SKM-1 treated with dmso at 0.1 percent for 144 hours (cell line): ENCODE measurements around the gene MOGAT1.
"Not testable (repeated sequence)": the region's sequence is repeated elsewhere in the genome, so short reads cannot be mapped to it uniquely, and the experiment has no call there.

ENCODE experiments used
- DNase-seq: peaks from one replicate; lab custom pipeline; 2025; ENCODE audit not compliant: unreplicated experiment; lab: John Stamatoyannopoulos, UW

MOGAT1 gene

DNA sequence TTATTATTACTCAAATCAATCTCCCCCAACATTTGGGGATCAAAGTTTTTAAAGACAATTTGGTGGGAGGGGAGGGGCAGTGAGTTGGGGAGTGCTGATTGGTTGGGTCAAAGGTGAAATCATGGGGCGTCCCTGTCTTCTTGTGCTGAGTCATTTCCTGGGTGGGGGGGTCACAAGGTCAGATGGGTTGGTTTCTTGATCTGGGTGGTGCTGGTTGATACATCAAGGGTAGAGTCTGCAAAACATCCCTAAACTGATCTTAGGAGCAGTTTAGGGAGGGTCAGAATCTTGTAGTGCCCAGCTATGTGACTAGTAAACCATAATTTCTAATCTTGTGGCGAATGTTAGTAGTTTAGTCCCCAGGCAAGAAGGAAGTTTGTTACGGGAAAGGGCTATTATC is 67.4 kb downstream of the MOGAT1 start:
- no peak for DNase-seq

DNA sequence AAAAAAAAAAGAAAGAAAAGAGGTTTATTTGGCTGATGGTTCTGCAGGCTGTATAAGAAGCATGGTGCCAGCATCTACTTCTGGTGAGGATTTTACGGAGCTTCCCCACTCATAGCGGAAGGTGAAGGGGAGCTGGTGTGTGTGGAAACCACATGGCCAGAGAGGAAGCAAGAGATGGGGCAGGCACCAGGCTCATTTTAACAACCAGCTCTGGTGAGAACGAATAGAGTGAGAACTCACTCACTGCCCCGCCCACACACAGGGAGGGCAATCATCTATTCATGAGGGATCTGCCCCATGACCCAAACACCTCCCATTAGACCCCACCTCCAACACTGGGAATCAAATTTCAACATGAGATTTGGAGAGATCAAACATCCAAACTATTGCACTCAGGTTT is 68.5 kb downstream of the MOGAT1 start:
- no peak for DNase-seq

DNA sequence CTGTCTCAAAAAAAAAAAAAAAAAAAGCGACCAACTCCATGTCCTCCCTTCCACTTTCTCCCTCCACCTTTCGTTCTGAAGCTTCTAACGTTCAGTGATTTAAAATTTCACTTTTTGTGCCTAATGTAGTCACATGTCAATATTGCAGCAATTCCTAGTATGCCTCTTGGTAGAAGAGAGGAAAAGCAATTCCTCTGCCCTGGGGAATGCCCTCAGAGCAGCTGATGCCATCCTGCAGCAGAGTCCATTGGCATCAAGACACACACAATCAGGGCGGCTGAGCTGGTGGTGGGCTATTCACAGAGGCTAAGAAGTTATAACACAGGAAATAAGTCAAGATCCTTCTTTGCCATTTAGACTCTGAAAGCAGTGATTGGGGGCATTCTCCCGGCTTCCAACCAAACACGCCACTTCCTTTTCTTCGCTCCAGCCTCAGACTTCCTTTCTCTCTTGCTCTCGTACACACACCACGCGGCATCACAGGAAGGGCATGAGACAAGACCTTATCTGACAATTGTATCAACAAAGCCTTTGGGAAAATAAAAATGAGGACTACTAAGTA is 71.9 kb downstream of the MOGAT1 start:
- DNase-seq = no peak

DNA sequence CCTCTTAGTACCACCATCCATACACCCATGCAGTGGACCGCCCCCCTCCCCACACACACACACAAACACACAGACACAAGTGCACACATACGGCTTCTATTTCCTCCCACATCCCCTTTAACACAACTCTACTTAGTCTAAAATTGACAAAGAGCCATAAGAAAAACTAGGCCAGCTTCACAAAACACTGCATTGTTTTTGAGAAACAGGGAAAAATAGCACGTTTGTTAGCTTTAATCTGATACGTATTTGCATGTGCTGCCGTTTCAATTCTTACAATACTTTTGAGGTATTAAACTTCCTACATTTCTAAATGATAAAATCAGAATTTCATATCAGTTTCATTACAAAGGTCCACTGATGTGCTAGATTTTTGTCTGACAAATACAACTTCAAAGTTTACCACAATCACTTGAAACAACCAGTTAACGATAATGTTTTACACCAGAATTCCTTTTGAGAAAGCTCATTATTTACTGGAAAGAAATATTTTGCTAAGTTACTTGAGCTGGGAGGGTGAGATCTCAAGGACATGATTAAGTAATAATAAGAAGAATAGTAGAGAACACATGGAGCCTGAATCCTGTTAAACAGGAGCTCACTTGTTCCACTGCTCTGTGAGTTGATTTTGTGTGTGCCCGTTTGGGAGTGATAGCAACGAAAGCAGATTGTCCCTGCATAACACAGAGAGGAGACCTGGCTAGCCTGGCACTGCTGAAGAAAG is 74.5 kb downstream of the MOGAT1 start:
- DNase-seq = no peak

DNA sequence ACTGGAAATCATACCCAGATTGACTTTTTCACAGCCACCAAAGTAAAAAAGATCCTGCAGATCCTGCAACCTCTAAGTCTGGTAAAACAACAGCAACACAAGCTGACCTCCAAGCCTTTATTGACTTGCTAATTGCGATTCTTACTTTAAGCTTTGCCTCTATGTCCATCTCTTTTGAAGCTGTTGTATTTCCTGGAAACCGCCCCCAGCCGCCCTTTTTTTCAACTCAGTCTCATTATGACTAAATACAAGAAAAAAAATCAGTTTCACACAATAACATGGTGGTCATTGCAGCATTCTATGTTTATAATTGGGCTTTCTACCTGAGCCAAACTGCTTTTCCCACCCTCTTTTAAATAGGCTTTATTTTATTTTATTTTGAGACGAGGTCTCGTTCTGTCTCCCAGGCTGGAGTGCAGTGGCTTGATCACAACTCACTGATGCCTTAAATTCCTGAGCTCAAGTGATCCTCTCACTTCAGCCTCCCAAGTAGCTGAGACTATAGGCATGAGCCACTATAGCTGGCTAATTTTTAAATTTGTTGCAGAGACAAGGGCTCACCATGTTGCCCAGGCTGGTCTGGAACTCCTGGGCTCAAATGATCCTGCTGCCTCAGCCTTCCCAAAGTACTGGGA is 76.2 kb downstream of the MOGAT1 start:
- DNase-seq = no peak

DNA sequence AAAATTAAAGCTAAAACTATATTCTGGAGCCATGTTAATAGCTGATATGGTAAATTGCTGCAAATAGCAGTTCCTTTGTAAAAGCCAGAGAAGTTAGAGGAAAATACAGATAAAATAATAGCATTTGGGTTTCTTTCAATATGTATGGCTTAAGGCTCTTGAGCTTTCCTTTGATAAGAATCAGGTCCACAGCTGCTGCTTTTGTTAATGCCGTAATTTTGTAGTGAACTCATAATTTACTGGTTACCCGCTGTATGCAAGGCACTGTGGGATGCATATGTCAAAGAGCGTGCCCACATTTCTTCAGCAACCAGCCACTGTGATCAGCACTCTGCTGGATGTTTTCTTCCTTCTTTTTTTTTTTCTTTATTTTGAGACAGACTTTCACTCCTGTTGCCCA is 79.1 kb downstream of the MOGAT1 start:
- DNase-seq = no peak

DNA sequence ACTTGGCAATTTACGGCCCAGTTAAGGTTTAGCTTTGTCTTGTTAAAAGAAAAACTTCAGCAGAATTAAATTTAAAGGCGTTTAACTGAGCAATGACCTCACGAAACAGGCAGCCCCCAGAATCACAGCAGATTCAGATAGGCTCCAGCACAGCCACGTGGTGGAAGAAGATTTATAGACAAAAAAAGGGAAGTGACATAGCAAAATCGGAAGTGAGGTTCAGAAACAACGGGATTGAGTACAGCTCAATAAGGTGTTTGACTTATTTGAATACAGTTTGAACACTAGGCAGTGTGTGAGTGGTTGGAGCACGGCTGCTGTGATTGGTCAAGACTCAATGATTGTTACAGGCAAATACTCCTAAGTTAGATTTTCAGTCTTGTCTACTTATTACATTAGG is 79.8 kb downstream of the MOGAT1 start:
- DNase-seq = peak; percentile 50

DNA sequence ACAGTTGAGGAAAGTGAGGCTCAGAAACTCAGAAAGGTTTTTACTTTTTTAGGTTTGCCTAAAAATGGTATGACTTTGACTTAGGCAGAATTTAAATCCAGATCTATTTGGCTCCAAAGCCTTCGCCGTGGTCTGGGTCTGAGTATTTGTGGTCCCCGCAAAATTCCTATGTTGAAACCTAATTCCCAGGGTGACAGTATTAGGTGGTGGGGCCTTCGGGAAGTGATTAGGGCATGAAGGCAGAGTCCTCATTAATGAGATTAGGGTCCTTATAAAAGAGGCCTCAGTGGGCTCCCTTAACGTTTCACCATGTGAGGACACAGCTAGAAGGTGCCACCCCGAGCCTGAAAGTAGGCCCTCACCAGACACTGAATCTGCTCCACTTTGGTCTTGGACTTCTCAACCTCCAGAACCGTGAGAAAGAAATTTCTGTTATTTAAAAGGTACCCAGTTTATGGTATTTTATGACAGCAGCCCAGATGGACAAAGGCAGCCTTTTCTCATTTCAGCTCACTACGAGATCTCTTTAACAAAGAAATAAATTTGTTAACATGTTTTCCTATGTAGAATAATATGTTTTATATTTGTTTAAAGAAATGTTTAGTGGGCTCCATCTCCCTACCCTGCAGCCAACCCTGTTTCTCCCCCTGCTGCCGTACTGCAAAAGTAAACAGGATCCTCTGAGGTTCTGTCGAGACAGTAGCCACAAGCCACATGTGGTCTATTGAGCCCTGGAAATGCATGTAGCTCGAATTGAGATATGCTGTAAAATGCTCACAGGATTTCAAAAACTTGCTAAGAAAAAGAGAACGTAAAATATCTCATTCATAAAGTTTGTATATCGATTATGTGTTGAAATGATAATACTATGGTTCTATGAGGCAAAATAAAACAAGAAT is 80.6 kb downstream of the MOGAT1 start:
- DNase-seq = no peak

DNA sequence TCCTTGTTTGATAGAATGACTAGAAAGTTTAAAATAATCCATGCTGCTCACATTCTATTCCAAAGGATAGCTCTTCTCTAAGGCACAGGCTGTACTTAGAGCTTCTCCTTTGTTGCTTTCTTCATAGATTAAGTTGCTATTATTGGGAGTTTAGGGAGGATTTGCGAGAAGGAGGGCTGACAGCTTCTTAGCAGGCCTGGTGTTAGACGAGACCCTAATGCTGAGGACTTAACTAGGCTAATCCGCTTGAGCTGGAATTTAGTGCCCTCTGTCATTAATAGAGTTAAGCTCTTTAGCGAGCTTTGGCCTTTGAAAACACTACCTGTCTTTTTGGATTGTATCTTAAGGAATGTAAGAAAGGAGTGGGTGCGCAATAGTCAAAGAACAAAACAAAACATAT is 81.3 kb downstream of the MOGAT1 start:
- DNase-seq = no peak

DNA sequence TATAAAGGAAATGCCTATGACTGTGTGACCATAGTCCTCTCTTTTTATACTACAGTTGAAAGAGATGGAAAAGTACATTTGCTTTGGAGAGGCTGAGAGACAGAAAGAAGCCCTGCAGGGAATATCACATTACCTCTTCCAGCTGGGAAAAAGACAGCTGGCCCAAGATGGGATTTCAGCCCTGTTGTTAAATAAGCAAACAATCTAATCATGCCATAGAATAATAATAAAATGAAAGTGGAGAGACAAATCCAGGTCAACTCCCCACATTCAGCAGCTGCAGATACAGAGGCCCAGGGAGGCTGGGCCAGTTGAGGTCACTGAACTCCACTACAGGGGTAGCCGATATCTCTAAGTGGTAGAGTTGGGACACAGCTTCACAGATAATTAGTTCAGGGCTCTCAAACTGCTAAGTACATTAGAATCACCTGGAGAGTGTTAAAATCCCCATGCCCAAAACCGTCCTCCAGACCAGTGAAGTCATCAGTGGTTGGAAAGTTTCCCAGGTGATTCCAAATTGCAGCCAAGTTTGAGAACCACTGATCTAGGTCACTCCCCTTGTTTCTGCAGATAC is 81.9 kb downstream of the MOGAT1 start:
- no peak for DNase-seq

DNA sequence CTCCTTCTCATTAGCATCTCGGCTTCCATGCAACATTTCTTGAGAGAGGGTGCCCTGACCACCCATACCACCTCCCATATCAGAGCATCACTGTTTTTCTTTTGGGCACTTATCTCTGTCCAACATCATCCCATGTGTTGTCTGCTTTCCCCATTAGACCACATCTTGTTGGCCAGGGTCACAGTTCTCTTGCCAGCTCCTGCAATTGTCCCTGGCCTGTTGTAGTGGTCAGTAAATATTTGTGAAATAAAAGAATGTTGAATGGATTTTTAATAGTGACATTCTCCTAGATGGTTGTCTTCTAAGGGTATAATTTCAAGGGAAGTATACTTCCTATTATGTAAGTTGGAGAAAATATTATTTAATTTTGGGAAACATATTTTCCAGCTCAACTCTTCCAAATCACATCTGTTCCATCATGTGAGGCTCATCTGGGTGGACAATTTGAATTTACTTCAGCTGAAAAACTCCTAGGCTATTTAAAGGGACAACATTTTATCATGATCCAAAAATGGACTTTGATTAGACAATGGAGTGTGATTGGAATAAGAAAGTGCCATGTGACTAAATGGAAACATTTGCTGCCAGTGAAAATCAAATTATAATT is 83.0 kb downstream of the MOGAT1 start:
- no peak for DNase-seq

DNA sequence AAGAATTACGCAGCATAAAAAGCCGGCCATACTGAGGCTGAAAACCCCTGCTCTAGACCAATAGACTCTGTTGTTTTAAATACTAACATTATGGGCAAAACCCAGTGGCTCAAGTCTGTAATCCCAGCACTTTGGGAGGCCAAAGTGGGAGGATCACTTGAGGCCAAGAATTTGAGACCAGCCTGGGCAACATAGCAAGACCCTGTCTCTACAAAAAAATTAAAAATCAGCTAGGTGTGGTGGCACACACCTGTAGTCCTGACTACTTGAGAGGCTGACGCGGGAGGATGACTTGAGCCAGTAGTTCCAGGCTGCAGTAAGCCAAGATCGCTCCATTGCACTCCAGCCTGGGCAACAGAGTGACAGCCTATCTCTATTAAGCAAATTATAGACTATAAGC is 84.1 kb downstream of the MOGAT1 start:
- not testable (repeated sequence) for DNase-seq

DNA sequence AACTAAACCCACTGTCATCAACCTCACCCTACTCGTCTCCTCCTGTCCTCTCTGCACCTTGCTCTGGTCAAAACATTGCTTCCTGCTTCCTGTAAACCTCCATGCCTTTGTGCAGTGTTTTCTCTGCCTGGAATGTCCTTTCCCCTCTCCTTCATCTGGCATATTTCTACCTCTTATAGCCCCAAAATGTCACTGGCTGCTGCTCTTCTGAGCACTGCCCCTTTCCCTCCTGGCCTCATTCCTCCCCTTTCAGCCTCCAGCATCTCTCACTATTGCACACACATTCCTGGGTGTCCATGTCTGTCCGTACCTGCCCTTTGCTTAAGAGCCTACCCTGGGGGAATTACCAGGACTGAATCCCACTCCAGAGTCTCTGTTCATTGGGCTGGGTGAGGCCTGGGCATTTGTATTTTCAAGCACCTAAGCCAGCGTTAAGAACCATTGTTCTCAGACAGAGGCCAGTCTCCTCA is 84.9 kb downstream of the MOGAT1 start:
- DNase-seq = no peak

DNA sequence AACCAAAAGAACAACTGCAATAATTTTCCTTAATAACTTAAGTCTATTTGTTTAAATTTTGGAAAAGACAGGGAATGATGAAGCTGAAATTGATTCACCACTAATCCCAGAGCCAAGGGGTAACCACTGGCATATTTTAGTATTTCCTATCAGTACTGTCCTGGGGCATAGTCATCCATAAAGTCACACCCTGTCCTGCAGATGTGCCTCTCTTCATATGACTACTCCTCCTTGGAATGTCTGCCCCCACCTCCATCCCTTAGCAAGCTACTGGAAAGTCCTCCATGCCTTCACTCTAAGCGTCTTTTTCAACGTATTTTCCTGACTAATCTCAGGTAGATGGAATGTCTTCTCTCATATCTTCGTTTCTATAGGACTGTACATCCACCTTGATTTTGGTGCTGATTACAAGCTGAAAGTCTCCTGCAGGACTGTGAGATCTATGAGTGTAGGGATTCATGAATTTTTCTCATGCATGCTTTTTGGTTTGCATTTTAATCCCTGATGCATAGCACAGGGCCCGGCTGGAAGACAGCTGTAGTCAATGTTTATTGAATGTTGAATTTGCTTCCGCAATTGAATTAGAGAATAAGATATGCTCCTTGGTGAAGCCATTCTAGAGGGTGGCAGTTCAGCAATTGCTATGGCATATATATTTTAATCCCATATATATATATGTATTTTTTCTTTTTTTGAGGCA is 85.6 kb downstream of the MOGAT1 start:
- no peak for DNase-seq
